Astrocyte (in vitro differentiated cells and primary cell): ENCODE data around the gene FAAH2.

Experiments used
- EZH2 ChIP-seq: IDR thresholded peaks from 2 replicates; pipeline ENCODE4 v1.6.1; 2012; ENCODE audit warnings: mild to moderate bottlenecking, low read length, inconsistent platforms; ENCODE audit not compliant: insufficient read depth
- TF ChIP-seq, protein P1 (sequence below): IDR thresholded peaks from 2 replicates; pipeline ENCODE4 v1.5.1; 2011; ENCODE audit warnings: low read depth, mild to moderate bottlenecking, inconsistent platforms, low read length, moderate library complexity; ENCODE audit not compliant: insufficient read depth

DNA sequence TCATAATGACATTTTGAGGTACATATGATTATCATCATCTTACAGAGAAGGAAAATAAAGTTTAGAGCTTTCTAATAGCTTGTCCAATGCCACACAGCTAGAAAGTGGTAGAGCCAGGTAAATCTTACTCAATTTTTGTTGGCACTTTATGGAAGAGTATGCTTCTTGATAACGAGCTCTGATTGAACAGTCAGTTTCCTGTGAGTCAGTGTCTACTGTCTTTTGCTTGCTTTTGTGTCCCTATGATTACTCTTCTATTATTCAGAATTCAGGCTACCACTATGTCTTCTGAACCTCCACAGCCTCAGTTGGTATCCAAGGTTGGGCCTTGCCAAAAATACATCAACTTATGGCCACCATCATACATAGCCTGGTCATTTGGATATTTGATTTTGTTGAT is 2.6 kb downstream of the FAAH2 start:
- no peak for TF ChIP-seq EZH2
- TF ChIP-seq, protein P1, sequence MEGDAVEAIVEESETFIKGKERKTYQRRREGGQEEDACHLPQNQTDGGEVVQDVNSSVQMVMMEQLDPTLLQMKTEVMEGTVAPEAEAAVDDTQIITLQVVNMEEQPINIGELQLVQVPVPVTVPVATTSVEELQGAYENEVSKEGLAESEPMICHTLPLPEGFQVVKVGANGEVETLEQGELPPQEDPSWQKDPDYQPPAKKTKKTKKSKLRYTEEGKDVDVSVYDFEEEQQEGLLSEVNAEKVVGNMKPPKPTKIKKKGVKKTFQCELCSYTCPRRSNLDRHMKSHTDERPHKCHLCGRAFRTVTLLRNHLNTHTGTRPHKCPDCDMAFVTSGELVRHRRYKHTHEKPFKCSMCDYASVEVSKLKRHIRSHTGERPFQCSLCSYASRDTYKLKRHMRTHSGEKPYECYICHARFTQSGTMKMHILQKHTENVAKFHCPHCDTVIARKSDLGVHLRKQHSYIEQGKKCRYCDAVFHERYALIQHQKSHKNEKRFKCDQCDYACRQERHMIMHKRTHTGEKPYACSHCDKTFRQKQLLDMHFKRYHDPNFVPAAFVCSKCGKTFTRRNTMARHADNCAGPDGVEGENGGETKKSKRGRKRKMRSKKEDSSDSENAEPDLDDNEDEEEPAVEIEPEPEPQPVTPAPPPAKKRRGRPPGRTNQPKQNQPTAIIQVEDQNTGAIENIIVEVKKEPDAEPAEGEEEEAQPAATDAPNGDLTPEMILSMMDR, result no peak
